Natural killer cell treated with Interleukin-12 subunit alpha and Interleukin-12 subunit beta and Interleukin-15 and Interleukin-18, amount 100 ng/mL, for 72 hours (primary cell): ENCODE data around the gene DMRTC1B. TPM values are rescaled to one million over a fixed set of nuclear protein-coding genes. Genes with fewer than 3 reads are reported as not detected.
"Not testable (repeated sequence)": the region's sequence is repeated elsewhere in the genome, so short reads cannot be mapped to it uniquely, and the experiment has no call there.

Source experiments
- ATAC-seq, 2 donors: fragments of 150-1000 bp; cut with Tn5 transposase in 1 of 2; sonication (Bioruptor Pico), chemical (Tn5 transposase) in 1 of 2; 2 replicates each; pipeline ENCODE4 v1.10.0; 2021
- DNase-seq: peaks from one replicate; pipeline ENCODE4 v3.0.0; 2022; ENCODE audit warnings: low spot score
- H3K27ac Mint-ChIP-seq, 2 donors: 1 replicate in 1 of 2; 2 replicates in 1 of 2; pipeline ENCODE4 v1.8.0; 2022; ENCODE audit warnings: mixed read lengths in 2 of 2, mild to moderate bottlenecking in 1 of 2, moderate library complexity in 1 of 2
- H3K27me3 Mint-ChIP-seq, 2 donors: 1 replicate in 1 of 2; 2 replicates in 1 of 2; pipeline ENCODE4 v1.8.0; 2022; ENCODE audit warnings: mixed read lengths in 2 of 2
- H3K36me3 Mint-ChIP-seq: one replicate; pipeline ENCODE4 v1.8.0; 2022; ENCODE audit warnings: mixed read lengths
- H3K4me1 Mint-ChIP-seq, 2 donors: 1 replicate in 1 of 2; 2 replicates in 1 of 2; pipeline ENCODE4 v1.8.0; 2022; ENCODE audit warnings: low read depth in 2 of 2, mixed read lengths in 2 of 2, mild to moderate bottlenecking in 1 of 2
- H3K4me3 Mint-ChIP-seq: one replicate; pipeline ENCODE4 v1.8.0; 2022; ENCODE audit warnings: mixed read lengths
- H3K9me3 Mint-ChIP-seq: 2 replicates; pipeline ENCODE4 v1.8.0; 2022; ENCODE audit warnings: mixed read lengths
- total RNA-seq, 2 donors: library from RNA; stranded (reverse); gene quantifications; one replicate each; pipeline ENCODE4 v1.2.3, GENCODE V29; 2022

The DMRTC1B gene
- total RNA-seq, 2 donors from 2014 or later = not detected

GRCh38 chrX:72808110-72808509 is 31.4 kb downstream of the DMRTC1B start, which contains the start of gene FAM236D:
TSS of gene FAM236D (minus strand) at chrX:72808210. CDS start at chrX:72808110, 100 bp downstream.
- ATAC-seq, H3K27me3 Mint-ChIP-seq, H3K36me3 Mint-ChIP-seq, H3K4me3 Mint-ChIP-seq, H3K27ac Mint-ChIP-seq, H3K4me1 Mint-ChIP-seq, DNase-seq, H3K9me3 Mint-ChIP-seq: not testable (repeated sequence)

GRCh38 chrX:72830701-72831100 is 54.0 kb downstream of the DMRTC1B start:
- DNase-seq, H3K36me3 Mint-ChIP-seq, ATAC-seq, H3K4me1 Mint-ChIP-seq, H3K9me3 Mint-ChIP-seq, H3K4me3 Mint-ChIP-seq, H3K27ac Mint-ChIP-seq, H3K27me3 Mint-ChIP-seq: not testable (repeated sequence)

GRCh38 chrX:72837532-72837931 is 60.8 kb downstream of the DMRTC1B start:
- H3K36me3 Mint-ChIP-seq, H3K9me3 Mint-ChIP-seq, H3K4me1 Mint-ChIP-seq, H3K4me3 Mint-ChIP-seq, H3K27me3 Mint-ChIP-seq, H3K27ac Mint-ChIP-seq, DNase-seq, ATAC-seq: not testable (repeated sequence)

- not testable (repeated sequence) for H3K9me3 Mint-ChIP-seq, H3K27me3 Mint-ChIP-seq, H3K4me1 Mint-ChIP-seq, H3K27ac Mint-ChIP-seq, H3K4me3 Mint-ChIP-seq, DNase-seq, H3K36me3 Mint-ChIP-seq, ATAC-seq
Measured at GRCh38 chrX:72882898-72883297, 106.2 kb downstream of the DMRTC1B start.

GRCh38 chrX:72889740-72890139 is 113.0 kb downstream of the DMRTC1B start:
- ATAC-seq, H3K9me3 Mint-ChIP-seq, H3K27ac Mint-ChIP-seq, DNase-seq, H3K36me3 Mint-ChIP-seq, H3K27me3 Mint-ChIP-seq, H3K4me3 Mint-ChIP-seq, H3K4me1 Mint-ChIP-seq: not testable (repeated sequence)

Other genes starting within 250 kb of the DMRTC1B start
- gene HDAC8, start 204.0 kb upstream of the DMRTC1B start, total RNA-seq = 10 to 100 TPM; 31.5 to 46.8 TPM
- gene PHKA1, start 62.6 kb upstream of the DMRTC1B start, total RNA-seq = 1 to 10 TPM in 1 of 2 donors, under 1 TPM in 1; 0.50 to 2.7 TPM
- not detected for gene FAM236B, start 5.8 kb downstream of the DMRTC1B start, total RNA-seq
- not detected for gene FAM236D, start 31.3 kb downstream of the DMRTC1B start, total RNA-seq
- gene FAM236C, start 135.7 kb downstream of the DMRTC1B start, total RNA-seq = not detected
- not detected for gene FAM236A, start 161.3 kb downstream of the DMRTC1B start, total RNA-seq
- not detected for gene DMRTC1, start 166.9 kb downstream of the DMRTC1B start, total RNA-seq
- gene PABPC1L2B, start 226.0 kb downstream of the DMRTC1B start, total RNA-seq = not detected